ENCODE measurements around the gene COL6A3.

Gene COL6A3

GRCh38 chr2:237413777-237414661 is at the start of gene COL6A3:
TSS of gene COL6A3 (minus strand) at chr2:237414164. CDS start at chr2:237396817, 17,347 bp downstream.
- DNase-seq (ENCODE audit: low read depth in 3 of 3): no peak

DNA sequence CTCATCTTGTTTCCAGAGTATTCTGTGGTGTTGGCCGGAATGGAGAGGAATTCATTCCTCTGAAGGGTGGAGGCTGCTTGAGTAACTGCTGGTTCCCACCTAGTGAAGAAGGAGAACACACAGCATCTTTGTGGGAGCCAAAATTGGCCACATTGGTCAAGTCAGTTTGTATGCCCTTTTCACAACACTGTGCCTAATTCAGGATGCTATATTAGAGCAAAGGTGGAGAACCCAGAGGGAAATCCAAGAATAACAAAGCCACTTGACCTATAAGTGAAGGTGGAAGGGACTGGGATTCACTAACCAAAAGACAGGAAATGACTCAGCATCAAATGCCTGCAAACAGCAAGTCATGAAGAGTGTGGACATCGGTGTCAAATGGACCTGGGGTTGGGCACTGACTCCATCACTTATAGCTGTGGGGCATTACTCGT is 45.8 kb upstream of the COL6A3 start:
- DNase-seq (ENCODE audit: low read depth in 3 of 3): no peak

- no peak for DNase-seq (ENCODE audit: low read depth in 3 of 3)
Measured at GRCh38 chr2:237459226-237459625, 45.3 kb upstream of the COL6A3 start.

- no peak for DNase-seq (ENCODE audit: low read depth in 3 of 3)
Measured at GRCh38 chr2:237458519-237458918, 44.6 kb upstream of the COL6A3 start.

DNA sequence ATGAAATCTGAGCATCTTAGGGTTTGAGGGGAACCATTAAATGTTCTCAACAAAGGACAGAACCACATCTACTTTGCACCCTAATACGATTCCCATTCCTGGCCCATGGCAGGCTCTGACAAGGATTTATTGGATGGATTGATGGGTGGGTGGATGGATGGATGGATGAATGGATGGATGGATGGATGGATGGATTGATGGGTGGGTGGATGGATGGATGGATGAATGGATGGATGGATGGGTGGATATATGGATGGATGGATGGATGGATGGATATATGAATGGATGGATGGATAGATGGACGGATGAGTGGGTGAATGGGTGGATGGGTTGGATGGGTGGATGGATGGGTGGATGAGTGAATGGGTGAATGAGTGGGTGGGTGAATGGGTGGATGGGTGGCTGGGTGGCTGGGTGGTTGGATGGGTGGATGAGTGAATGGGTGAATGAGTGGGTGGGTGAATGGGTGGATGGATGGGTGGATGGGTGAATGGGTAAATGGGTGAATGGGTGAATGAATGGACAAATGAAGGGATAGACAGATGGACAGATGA is 43.5 kb upstream of the COL6A3 start:
- no peak for DNase-seq (ENCODE audit: low read depth in 3 of 3)

- DNase-seq (ENCODE audit: low read depth in 3 of 3): no peak
Measured at GRCh38 chr2:237456200-237456843, 42.4 kb upstream of the COL6A3 start.

GRCh38 chr2:237455764-237456163 is 41.8 kb upstream of the COL6A3 start:
- DNase-seq (ENCODE audit: low read depth in 3 of 3): no peak

DNA sequence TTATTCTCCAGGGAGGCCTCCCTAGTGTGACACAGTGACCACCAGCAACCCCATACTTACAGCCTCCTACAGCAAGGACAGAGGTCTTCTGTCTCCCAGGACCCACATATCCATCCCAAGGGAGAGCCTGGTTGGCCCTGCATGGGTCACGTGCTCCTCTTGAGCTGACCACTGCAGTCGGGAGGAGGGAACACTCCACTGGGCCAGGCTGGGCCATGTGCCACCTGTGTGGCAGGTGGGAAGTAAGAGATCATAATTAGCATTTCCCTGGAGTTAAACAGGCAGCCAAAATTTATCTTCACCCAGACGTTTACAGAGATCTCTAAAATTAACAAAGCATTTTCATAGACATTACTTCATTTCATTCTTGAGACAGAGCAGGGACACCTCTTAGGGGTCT is 39.7 kb upstream of the COL6A3 start:
- no peak for DNase-seq (ENCODE audit: low read depth in 3 of 3)

DNA sequence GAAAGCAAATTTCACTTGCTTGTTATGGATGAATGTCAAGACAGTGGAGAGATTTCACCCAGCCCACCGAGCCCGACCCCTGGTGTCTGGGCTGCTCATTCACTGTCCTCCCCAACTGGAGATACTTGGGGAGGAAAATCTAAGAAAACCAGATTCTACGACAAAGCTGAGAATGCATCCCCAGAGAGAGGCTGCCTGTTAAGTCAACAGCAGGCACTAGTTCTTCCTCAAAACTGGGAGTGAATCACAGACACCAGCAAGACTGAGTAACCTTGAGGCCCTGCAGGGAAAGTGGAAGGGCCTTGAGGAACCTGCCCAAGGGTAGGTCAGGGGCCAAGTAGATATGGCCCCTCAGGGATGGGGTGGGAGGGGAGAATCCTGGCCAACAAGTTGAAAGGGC is 38.9 kb upstream of the COL6A3 start:
- DNase-seq (ENCODE audit: low read depth in 3 of 3): no peak

GRCh38 chr2:237451643-237452469 is 37.9 kb upstream of the COL6A3 start:
- no peak for DNase-seq (ENCODE audit: low read depth in 3 of 3)

DNA sequence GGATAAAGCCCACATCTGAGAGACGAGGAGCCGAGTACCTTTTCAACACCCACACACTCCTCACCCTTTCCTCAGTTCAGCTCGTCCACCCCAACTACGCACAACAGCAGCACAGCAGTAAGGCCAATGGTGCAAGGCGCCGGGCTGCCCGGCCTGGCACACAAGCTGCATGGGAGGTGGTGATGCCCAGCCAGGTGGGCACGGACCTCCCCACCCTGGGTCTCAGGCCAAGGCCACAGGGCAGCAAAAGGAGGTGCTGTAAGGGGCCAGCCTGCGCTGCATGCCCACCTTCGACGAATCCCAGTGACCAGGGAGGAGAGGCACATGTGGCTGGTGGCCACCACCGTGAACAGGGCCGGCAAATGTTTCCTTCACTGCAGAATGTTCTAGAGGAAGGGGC is 36.6 kb upstream of the COL6A3 start:
- DNase-seq (ENCODE audit: low read depth in 3 of 3): no peak

- DNase-seq (ENCODE audit: low read depth in 3 of 3): no peak
Measured at GRCh38 chr2:237450108-237450507, 36.1 kb upstream of the COL6A3 start.

GRCh38 chr2:237449193-237449881 is 35.4 kb upstream of the COL6A3 start:
- DNase-seq (ENCODE audit: low read depth in 3 of 3): no peak

GRCh38 chr2:237448626-237449025 is 34.7 kb upstream of the COL6A3 start:
- DNase-seq (ENCODE audit: low read depth in 3 of 3): no peak

GRCh38 chr2:237448171-237448570 is 34.2 kb upstream of the COL6A3 start:
- DNase-seq (ENCODE audit: low read depth in 3 of 3): no peak

DNA sequence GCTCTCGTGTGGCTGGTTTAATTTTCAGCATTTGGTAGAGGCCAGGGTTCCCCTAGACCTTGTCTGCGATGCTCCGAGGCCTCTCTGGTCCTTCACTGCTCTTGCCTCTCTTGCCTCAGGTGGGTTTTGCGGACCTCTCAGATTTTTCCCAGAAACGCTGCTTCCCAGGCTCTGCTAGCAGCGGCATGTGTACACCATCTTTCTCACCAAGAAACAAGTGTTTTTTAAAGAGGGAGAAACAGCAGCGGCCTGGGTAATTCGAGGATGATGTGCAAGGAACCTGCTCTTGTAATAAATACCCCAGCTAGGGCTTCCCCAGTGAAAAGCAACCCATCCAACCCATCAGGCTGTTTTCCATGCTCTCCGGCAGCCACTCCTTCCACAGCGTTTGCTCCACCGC is 33.5 kb upstream of the COL6A3 start:
- no peak for DNase-seq (ENCODE audit: low read depth in 3 of 3)

DNA sequence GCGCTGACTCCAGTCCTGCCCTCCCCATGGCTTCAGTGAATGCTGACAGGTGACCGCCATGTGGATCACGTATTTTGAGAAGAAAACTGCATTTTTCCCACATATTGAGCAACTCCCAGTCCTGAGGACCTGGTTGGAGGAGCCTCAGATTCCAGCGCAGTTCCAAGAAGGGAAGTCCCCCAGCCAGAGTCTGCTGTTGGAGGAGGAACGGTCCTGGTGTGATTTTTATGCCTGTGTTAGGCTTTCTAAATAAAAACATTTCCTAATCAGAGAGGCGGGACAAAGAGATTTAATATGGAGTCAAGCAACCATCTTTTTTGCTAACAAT is 32.3 kb upstream of the COL6A3 start:
- DNase-seq (ENCODE audit: low read depth in 3 of 3): no peak

DNA sequence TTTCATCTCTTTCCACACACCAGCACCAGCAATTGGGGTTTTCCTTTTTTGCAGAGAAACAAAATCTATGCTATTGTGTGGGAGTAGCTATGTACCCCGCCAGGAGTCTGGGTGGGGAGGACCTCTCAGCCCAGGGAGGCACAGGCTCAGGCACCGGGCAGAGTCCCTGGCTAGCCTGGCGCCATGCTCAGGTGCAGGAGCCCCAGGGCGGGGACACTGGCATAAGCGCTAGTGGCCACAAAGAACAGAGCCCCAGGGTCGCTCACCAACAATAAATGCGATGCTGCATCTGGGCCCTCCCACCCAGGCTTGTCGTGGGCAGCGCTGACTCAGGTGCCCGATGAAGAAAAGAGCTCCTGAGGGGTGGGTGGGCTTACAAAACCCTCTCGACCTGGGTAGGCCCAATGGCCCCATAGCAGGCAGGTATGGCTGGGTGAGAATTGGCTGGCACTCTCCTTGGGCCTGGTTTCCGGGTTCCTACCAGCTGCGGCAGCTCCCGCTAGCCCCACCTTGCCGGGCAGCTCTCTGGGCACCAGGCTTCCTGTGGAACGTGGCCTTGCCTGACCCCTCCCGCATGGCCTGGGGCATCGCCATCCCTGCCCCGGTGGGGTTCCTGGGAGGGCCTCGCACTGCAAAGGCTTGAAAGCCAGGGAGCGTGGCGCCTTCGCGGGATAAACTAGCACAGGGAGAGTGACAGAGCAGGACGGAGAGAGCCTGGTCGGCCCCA is 31.8 kb upstream of the COL6A3 start:
- no peak for DNase-seq (ENCODE audit: low read depth in 3 of 3)

GRCh38 chr2:237444071-237444470 is 30.1 kb upstream of the COL6A3 start:
- no peak for DNase-seq (ENCODE audit: low read depth in 3 of 3)

GRCh38 chr2:237441605-237442274 is 27.8 kb upstream of the COL6A3 start:
- DNase-seq (ENCODE audit: low read depth in 3 of 3): peak in 1 of 3 experiments; percentile 21
